ENCODE measurements around the gene RAP2C. TPM values are rescaled to one million over a fixed set of nuclear protein-coding genes. Genes with fewer than 3 reads are reported as not detected.

The RAP2C gene
- total and polyA plus RNA-seq, 9 donors, result 9.1 to 21.8 (median 17.8) TPM

DNA sequence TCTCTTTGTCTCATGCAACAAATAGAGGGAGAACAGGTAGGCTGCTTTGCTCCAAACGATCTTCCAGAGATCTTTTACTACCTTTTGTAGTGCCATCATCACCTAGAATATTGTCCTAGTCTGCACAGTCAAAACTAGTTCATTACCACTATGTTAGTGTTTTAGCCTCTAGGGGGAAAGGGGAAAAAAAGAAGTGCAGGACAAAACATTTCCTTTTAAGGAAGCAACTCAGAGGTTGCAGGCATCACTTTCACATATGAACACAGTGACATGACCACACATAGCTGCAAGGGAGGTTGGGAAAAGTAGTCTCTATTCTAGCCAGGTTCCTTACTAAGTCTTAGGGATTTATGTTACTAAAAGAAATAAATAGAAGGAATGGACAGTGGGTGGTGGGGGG is 39.3 kb upstream of the RAP2C start:
- TF ChIP-seq POLR2A (IDR thresholded peaks at IDR 0.05), result no peak
- TF ChIP-seq, protein P1, sequence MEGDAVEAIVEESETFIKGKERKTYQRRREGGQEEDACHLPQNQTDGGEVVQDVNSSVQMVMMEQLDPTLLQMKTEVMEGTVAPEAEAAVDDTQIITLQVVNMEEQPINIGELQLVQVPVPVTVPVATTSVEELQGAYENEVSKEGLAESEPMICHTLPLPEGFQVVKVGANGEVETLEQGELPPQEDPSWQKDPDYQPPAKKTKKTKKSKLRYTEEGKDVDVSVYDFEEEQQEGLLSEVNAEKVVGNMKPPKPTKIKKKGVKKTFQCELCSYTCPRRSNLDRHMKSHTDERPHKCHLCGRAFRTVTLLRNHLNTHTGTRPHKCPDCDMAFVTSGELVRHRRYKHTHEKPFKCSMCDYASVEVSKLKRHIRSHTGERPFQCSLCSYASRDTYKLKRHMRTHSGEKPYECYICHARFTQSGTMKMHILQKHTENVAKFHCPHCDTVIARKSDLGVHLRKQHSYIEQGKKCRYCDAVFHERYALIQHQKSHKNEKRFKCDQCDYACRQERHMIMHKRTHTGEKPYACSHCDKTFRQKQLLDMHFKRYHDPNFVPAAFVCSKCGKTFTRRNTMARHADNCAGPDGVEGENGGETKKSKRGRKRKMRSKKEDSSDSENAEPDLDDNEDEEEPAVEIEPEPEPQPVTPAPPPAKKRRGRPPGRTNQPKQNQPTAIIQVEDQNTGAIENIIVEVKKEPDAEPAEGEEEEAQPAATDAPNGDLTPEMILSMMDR (IDR thresholded peaks at IDR 0.05), result no peak
- no peak for TF ChIP-seq EP300 (IDR thresholded peaks at IDR 0.05)
- Histone ChIP-seq H3K4me1 (ENCODE audit: insufficient read depth) (no peaks in the 10 kb centered on the region), H3K4me3 (no peak overlapping the region), H3K9me3 (no peaks in the 10 kb centered on the region), H3K36me3 (no peaks in the 10 kb centered on the region), H3K27ac (no peak overlapping the region), H3K27me3 (no peaks in the 10 kb centered on the region)
- no peak for DNase-seq
- WGBS, 3 donors, result 61 to 68% (median 66%) methylated on average over 1 of the region's 1 CpG
- intact Hi-C loops (cut with DNase I), result no loop called here

DNA sequence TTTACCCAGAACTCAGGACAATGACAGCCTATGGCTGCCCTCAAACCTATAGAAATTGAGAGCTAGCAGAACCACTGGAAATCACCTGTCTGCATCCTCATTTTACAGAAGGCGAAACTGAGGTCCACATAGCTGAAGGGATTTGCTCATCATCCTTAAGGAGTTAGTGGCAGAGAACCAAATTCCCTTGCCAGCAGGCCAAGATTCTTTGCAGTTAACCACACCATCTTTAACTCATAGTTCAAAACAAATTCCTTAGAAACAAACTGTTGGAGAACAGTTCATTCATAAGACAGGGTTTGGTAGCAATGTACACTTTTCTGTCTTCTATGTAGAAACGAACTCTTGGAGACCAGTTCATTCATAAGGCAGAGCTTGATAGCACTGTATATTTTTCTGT is 37.9 kb upstream of the RAP2C start:
- H3K4me3 ChIP-seq, result no peak overlapping the region
- no peaks in the 10 kb centered on the region for H3K27me3 ChIP-seq
- H3K4me1 ChIP-seq (ENCODE audit: insufficient read depth), result no peaks in the 10 kb centered on the region
- WGBS, 3 donors, result 61 to 65% (median 62%) methylated on average over 2 of the region's 2 CpGs
- H3K36me3 ChIP-seq, result no peaks in the 10 kb centered on the region
- DNase-seq, result no peak
- no peak overlapping the region for H3K27ac ChIP-seq
- no peaks in the 10 kb centered on the region for H3K9me3 ChIP-seq
- intact Hi-C loops (cut with DNase I), result no loop called here
- TF ChIP-seq, protein P1 (IDR thresholded peaks at IDR 0.05), result no peak
- TF ChIP-seq EP300 (IDR thresholded peaks at IDR 0.05), result no peak
- no peak for TF ChIP-seq POLR2A (IDR thresholded peaks at IDR 0.05)

DNA sequence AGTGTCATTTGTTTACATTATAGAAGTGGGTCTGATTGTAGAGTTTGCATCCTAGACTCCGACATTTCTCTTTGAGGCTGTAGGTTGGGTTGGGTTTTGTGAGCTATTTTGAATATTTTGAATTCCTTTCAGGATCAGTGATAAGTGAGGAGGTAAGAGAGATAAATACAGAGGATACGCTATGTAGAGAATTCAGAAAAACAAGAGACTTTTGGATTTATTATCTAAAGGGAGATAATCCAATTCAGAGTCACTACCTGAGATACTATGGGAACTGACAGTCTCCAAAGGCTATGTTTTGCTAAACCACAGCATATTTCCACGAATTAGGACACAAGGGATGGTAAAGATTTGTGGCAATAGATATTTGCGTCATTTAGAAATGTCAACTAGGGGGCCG is 16.9 kb upstream of the RAP2C start:
- Histone ChIP-seq H3K4me1 (ENCODE audit: insufficient read depth) (no peaks in the 10 kb centered on the region), H3K27ac (no peak overlapping the region), H3K9me3 (no peaks in the 10 kb centered on the region), H3K4me3 (no peak overlapping the region), H3K36me3 (no peaks in the 10 kb centered on the region), H3K27me3 (no peaks in the 10 kb centered on the region)
- 77 to 86% (median 81%) methylated on average over 5 of the region's 5 CpGs for WGBS, 3 donors
- intact Hi-C loops (cut with DNase I), result no loop called here
- TF ChIP-seq, protein P1 (IDR thresholded peaks at IDR 0.05), result no peak
- TF ChIP-seq EP300 (IDR thresholded peaks at IDR 0.05), result no peak
- TF ChIP-seq POLR2A (IDR thresholded peaks at IDR 0.05), result no peak
- DNase-seq, result no peak

DNA sequence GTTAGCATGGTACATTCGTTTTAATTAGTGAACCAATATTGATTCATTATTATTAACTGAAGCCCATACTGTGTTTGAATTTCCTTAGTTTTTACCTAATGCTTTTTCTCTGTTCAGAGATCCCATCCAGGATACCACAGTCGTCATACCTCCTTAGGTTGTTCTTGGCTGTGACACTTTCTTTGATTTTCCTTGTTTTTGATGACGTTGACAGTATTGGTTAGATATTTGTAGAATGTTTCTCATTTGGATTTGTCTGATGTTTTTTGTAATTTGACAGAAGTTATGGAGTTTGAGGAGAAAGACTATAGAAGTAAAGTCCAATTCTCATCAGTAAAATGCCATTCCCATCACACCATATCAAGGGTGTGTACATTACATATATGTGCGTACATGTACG is 16.2 kb upstream of the RAP2C start:
- TF ChIP-seq EP300 (IDR thresholded peaks at IDR 0.05), result no peak
- TF ChIP-seq, protein P1 (IDR thresholded peaks at IDR 0.05), result no peak
- TF ChIP-seq POLR2A (IDR thresholded peaks at IDR 0.05), result no peak
- no peak for DNase-seq
- WGBS, 3 donors, result 70 to 74% (median 73%) methylated on average over 5 of the region's 5 CpGs
- no peak overlapping the region for H3K4me3 ChIP-seq
- H3K27me3 ChIP-seq, result no peaks in the 10 kb centered on the region
- H3K4me1 ChIP-seq (ENCODE audit: insufficient read depth), result no peaks in the 10 kb centered on the region
- H3K27ac ChIP-seq, result no peak overlapping the region
- H3K36me3 ChIP-seq, result no peaks in the 10 kb centered on the region
- intact Hi-C loops (cut with DNase I), result no loop called here
- no peaks in the 10 kb centered on the region for H3K9me3 ChIP-seq

DNA sequence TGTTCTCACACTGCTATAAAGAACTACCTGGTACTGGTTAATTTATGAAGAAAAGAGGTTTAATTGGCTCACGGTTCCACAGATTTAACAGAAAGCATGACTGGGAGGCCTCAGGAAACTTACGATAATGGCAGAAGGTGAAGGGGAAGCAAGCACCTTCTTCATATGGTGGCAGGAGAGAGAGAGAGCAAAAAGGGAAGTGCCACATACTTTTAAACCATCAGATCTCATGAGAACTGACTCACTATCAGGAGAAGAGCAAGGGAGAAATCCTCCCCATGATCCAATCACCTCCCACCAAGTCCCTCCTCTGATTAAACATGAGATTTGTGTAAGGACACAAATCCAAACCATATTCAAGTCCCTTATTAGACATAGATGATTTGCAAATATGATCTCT is 12.3 kb upstream of the RAP2C start:
- Histone ChIP-seq H3K36me3 (no peaks in the 10 kb centered on the region), H3K27ac (no peak overlapping the region), H3K4me3 (no peak overlapping the region), H3K27me3 (no peaks in the 10 kb centered on the region), H3K4me1 (ENCODE audit: insufficient read depth) (no peaks in the 10 kb centered on the region), H3K9me3 (no peaks in the 10 kb centered on the region)
- 66 to 94% (median 88%) methylated on average over 2 of the region's 2 CpGs for WGBS, 3 donors
- intact Hi-C loops (cut with DNase I), result no loop called here
- TF ChIP-seq, protein P1 (IDR thresholded peaks at IDR 0.05), result no peak
- no peak for TF ChIP-seq POLR2A (IDR thresholded peaks at IDR 0.05)
- no peak for DNase-seq
